Calu3 (cell line): ENCODE data around the gene SCAMP1. TPM values are rescaled to one million over a fixed set of nuclear protein-coding genes. Genes with fewer than 3 reads are reported as not detected.

Experiments
- BruUV-seq: library from RNA; stranded (reverse); fragments of 400-500 nt; replicated peaks from 2 replicates; lab custom pipeline; 2021; lab: Mats Ljungman, UMichigan
- CTCF ChIA-PET: fragments of 300-600 bp; sonication (Branson Sonifier 250); formaldehyde crosslinking; loops from one replicate; lab custom pipeline; 2022; ENCODE audit warnings: antibody characterized with exemption; lab: Charles Lee
- DNase-seq: peaks from one replicate; pipeline ENCODE4 v3.0.0; 2022
- H3K27ac Mint-ChIP-seq: one replicate; pipeline ENCODE4 v1.8.0; 2022; ENCODE audit warnings: mixed read lengths; ENCODE audit not compliant: unreplicated experiment
- H3K27me3 Mint-ChIP-seq: one replicate; pipeline ENCODE4 v1.8.0; 2022; ENCODE audit warnings: mixed read lengths; ENCODE audit not compliant: unreplicated experiment
- H3K36me3 Mint-ChIP-seq: one replicate; pipeline ENCODE4 v1.8.0; 2022; ENCODE audit warnings: mild to moderate bottlenecking, moderate library complexity, mixed read lengths; ENCODE audit not compliant: insufficient read depth, unreplicated experiment
- H3K4me1 Mint-ChIP-seq: one replicate; pipeline ENCODE4 v1.8.0; 2022; ENCODE audit warnings: mild to moderate bottlenecking, low read depth, mixed read lengths; ENCODE audit not compliant: unreplicated experiment
- H3K4me3 Mint-ChIP-seq: one replicate; pipeline ENCODE4 v1.8.0; 2022; ENCODE audit warnings: mild to moderate bottlenecking, low read depth, moderate library complexity, mixed read lengths; ENCODE audit not compliant: unreplicated experiment
- H3K9me3 Mint-ChIP-seq: one replicate; pipeline ENCODE4 v1.8.0; 2022; ENCODE audit warnings: low read depth, mixed read lengths; ENCODE audit not compliant: unreplicated experiment
- intact Hi-C: fragments of 100-400 bp; cut with micrococcal nuclease; formaldehyde crosslinking; loops from one replicate; pipeline ENCODE4 v1.10.0; 2022; ENCODE audit not compliant: unreplicated experiment
- total RNA-seq: library from RNA; stranded (reverse); gene quantifications from 2 replicates; pipeline ENCODE4 v1.2.3, GENCODE V29; 2022
- TF ChIP-seq, protein P1 (sequence below): fragments of 200-600 bp; IDR thresholded peaks from one replicate; pipeline ENCODE4 v1.8.0; 2022; ENCODE audit warnings: antibody characterized with exemption; ENCODE audit not compliant: unreplicated experiment

Gene SCAMP1
- total RNA-seq, 1 experiment from 2014 or later = 62.2 TPM

DNA sequence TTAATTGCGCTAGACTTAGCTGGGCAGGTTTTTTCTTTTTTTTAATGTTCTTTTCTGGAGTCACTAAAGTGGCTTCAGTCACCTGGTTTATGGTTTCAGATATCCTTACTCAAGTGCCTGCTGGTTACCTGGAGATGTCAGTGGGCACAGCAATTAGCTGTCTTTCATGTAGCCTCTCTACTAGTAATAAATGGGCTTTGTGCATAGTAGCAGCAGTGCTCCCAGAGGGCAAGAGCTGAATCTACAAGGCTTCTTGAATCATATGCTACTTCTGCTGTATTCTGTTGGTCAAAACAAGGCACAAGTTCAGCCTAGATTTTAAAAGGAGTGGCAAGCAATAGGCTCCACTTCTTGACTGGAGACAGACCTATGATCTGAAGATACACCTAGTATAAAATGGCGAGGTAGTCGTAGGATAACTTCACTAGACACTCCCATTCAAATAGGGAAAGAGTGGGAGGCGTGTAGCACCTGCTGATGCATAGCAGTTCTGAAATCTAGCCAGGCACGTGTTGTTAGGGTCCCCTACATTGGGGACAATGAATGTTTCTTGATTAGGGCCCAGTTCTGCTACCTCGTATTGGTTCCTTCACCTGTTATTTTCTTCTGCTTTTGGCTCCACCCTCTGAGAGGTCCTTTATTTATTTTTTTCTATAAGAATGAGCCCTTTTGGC is 7.0 kb downstream of the SCAMP1 start:
- no peak for DNase-seq
- no peak overlapping the region for H3K4me3 Mint-ChIP-seq
- no peaks in the 10 kb centered on the region for H3K9me3 Mint-ChIP-seq
- peaks cover 18% of the 10 kb centered on the region for H3K4me1 Mint-ChIP-seq
- intact Hi-C loops = no loop called here
- CTCF ChIA-PET = no interaction called here
- no peak overlapping the region for H3K27ac Mint-ChIP-seq
- TF ChIP-seq, protein P1, sequence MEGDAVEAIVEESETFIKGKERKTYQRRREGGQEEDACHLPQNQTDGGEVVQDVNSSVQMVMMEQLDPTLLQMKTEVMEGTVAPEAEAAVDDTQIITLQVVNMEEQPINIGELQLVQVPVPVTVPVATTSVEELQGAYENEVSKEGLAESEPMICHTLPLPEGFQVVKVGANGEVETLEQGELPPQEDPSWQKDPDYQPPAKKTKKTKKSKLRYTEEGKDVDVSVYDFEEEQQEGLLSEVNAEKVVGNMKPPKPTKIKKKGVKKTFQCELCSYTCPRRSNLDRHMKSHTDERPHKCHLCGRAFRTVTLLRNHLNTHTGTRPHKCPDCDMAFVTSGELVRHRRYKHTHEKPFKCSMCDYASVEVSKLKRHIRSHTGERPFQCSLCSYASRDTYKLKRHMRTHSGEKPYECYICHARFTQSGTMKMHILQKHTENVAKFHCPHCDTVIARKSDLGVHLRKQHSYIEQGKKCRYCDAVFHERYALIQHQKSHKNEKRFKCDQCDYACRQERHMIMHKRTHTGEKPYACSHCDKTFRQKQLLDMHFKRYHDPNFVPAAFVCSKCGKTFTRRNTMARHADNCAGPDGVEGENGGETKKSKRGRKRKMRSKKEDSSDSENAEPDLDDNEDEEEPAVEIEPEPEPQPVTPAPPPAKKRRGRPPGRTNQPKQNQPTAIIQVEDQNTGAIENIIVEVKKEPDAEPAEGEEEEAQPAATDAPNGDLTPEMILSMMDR = no peak
- H3K36me3 Mint-ChIP-seq = peaks cover 3% of the 10 kb centered on the region
- no TSS peak for BruUV-seq
- no peaks in the 10 kb centered on the region for H3K27me3 Mint-ChIP-seq

DNA sequence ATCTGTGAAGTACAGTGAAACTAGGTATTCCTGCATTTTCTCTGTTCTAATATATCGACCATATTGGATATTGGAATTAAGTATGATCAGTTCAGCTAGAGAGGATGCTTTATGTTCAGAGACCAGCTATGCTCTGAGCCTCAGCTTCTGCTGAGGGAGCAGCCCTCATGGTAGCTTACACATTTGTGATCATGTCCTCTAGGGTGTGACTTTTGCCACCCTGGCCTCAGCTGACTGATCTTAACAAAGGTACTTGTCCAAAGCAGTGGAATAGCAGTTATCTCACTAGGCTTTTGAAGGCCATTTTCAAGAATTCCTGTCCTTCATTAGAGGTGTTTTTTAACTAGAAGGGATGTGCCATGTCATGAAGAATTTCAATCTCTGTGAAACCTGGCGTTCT is 9.3 kb downstream of the SCAMP1 start:
- TF ChIP-seq, protein P1 = no peak
- Mint-ChIP-seq H3K27ac (no peak overlapping the region), H3K9me3 (no peaks in the 10 kb centered on the region), H3K4me3 (no peak overlapping the region), H3K4me1 (no peaks in the 10 kb centered on the region), H3K36me3 (no peaks in the 10 kb centered on the region), H3K27me3 (no peaks in the 10 kb centered on the region)
- no peak for DNase-seq
- CTCF ChIA-PET = no interaction called here
- intact Hi-C loops = no loop called here
- no TSS peak for BruUV-seq

DNA sequence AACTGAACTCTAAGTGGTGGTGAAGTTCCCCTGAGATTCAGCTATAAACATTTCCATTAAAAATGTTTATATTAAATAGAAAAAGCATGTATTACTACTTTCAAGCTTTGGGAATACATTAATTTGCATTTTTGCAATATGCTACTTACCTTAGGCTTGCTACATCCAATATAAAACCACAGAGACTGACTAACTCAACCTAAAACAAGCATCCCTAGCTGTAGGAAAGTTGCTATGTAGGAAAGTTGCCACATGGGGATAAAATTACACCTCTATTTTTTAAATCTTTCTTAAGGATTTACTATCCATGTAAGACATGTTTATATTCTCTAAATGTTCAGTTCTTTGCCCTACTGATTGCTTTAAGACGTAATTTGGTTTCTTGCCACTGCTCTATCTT is 12.8 kb downstream of the SCAMP1 start:
- Mint-ChIP-seq H3K9me3 (no peaks in the 10 kb centered on the region), H3K36me3 (no peaks in the 10 kb centered on the region), H3K4me1 (peaks cover 11% of the 10 kb centered on the region), H3K27me3 (no peaks in the 10 kb centered on the region), H3K27ac (no peak overlapping the region), H3K4me3 (no peak overlapping the region)
- no TSS peak for BruUV-seq
- CTCF ChIA-PET = no interaction called here
- TF ChIP-seq, protein P1 = no peak
- intact Hi-C loops = no loop called here
- DNase-seq = no peak

DNA sequence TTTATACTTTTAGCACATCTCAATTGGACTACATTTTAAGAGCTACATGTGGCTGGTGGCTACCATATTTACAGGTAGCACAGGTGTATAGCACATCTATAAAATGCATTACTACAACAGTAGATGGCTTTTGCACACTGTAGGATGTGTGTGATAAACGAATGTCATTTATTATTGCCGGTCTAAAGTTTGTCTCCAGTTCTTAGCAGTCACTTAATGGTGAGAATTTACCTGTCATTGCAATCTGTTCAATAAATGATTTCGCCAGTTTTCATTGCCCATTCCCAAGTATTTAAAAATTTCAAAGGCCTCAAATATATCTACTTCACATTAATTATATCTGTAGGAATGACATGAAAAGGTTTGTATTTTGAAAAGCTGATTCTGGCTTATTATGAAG is 15.9 kb downstream of the SCAMP1 start:
- intact Hi-C loops = no loop called here
- BruUV-seq = no TSS peak
- no peak for DNase-seq
- Mint-ChIP-seq H3K27me3 (no peaks in the 10 kb centered on the region), H3K9me3 (no peaks in the 10 kb centered on the region), H3K36me3 (no peaks in the 10 kb centered on the region), H3K4me1 (peaks cover 11% of the 10 kb centered on the region), H3K4me3 (no peak overlapping the region), H3K27ac (no peak overlapping the region)
- CTCF ChIA-PET = no interaction called here
- TF ChIP-seq, protein P1 = no peak
